PC-3 (cell line): Measurements from ENCODE around the gene IDH3G. TPM values are rescaled to one million over a fixed set of nuclear protein-coding genes. Genes with fewer than 3 reads are reported as not detected.

Experiments
- ATAC-seq: fragments of 200-7000 bp; cut with Tn5 transposase; 2 replicates; pipeline ENCODE4 v1.9.1; 2020; ENCODE audit warnings: mild to moderate bottlenecking, moderate library complexity
- BruUV-seq: library from RNA; stranded (reverse); fragments of 400-500 nt; replicated peaks from 2 replicates; lab custom pipeline; 2021; lab: Mats Ljungman, UMichigan
- CTCF ChIA-PET: fragments of 300-600 bp; sonication (Branson Sonifier 250); formaldehyde crosslinking; loops from one replicate; lab custom pipeline; 2022; ENCODE audit warnings: antibody characterized with exemption; lab: Charles Lee
- POLR2A ChIA-PET: fragments of 300-600 bp; sonication (Branson Sonifier 250); formaldehyde crosslinking; loops from one replicate; lab custom pipeline; 2022; ENCODE audit warnings: antibody characterized with exemption; ENCODE audit not compliant: unreplicated experiment; lab: Charles Lee
- DNase-seq: peaks from one replicate; pipeline ENCODE4 v3.0.0-alpha.2; 2015
- H2AFZ ChIP-seq: fragments of 300-600 bp; sonication (generic); 2 replicates; pipeline ENCODE4 v1.6.0; 2016; ENCODE audit warnings: antibody characterized with exemption, low read length
- H3F3A ChIP-seq: fragments of 300-600 bp; sonication (generic); one replicate; pipeline ENCODE4 v1.6.0; 2017; ENCODE audit warnings: antibody characterized with exemption, low read length, control low read depth, mild to moderate bottlenecking; ENCODE audit not compliant: unreplicated experiment
- H3K27ac ChIP-seq: fragments of 300-600 bp; sonication (generic); 2 replicates; pipeline ENCODE4 v1.5.1; 2016; ENCODE audit warnings: mild to moderate bottlenecking, low read length
- H3K27me3 ChIP-seq: fragments of 300-600 bp; sonication (generic); 2 replicates; pipeline ENCODE4 v1.6.1; 2016; ENCODE audit warnings: low read length, mixed read lengths
- H3K36me3 ChIP-seq: fragments of 300-600 bp; sonication (generic); 2 replicates; pipeline ENCODE4 v1.6.1; 2016; ENCODE audit warnings: low read depth, mixed run types, low read length, mixed read lengths
- H3K4me1 ChIP-seq: fragments of 300-600 bp; sonication (generic); 2 replicates; pipeline ENCODE4 v1.5.1; 2016; ENCODE audit warnings: low read length; ENCODE audit not compliant: insufficient read depth
- H3K4me2 ChIP-seq: fragments of 300-600 bp; sonication (generic); 2 replicates; pipeline ENCODE4 v1.6.0; 2016; ENCODE audit warnings: low read length
- H3K4me3 ChIP-seq: fragments of 300-600 bp; sonication (generic); 2 replicates; pipeline ENCODE4 v1.5.1; 2016; ENCODE audit warnings: mild to moderate bottlenecking, low read length, mixed read lengths
- H3K79me2 ChIP-seq: fragments of 300-600 bp; sonication (generic); 2 replicates; pipeline ENCODE4 v1.6.1; 2017; ENCODE audit warnings: low read length, mixed read lengths
- H3K9ac ChIP-seq: fragments of 300-600 bp; sonication (generic); 2 replicates; pipeline ENCODE4 v1.6.0; 2016; ENCODE audit warnings: mild to moderate bottlenecking, low read length
- H3K9me2 ChIP-seq: fragments of 300-600 bp; sonication (generic); replicated peaks from 2 replicates; pipeline ENCODE4 v1.6.1; 2016; ENCODE audit warnings: mixed run types, low read length, mixed read lengths
- H3K9me3 ChIP-seq: fragments of 300-600 bp; sonication (generic); 2 replicates; pipeline ENCODE4 v1.6.1; 2016; ENCODE audit warnings: low read length, mixed read lengths
- H4K20me1 ChIP-seq: fragments of 300-600 bp; sonication (generic); 2 replicates; pipeline ENCODE4 v1.6.1; 2016; ENCODE audit warnings: low read length, mixed read lengths
- EZH2 ChIP-seq: fragments of 300-600 bp; sonication (generic); IDR thresholded peaks from one replicate; pipeline ENCODE4 v1.6.1; 2017; ENCODE audit warnings: antibody characterized with exemption, mild to moderate bottlenecking, low read length; ENCODE audit not compliant: unreplicated experiment
- EZH2phosphoT487 ChIP-seq: fragments of 300-600 bp; sonication (generic); IDR thresholded peaks from 2 replicates; pipeline ENCODE4 v1.6.1; 2018; ENCODE audit warnings: mild to moderate bottlenecking, antibody characterized with exemption, low read length, borderline replicate concordance
- intact Hi-C: fragments of 100-400 bp; cut with micrococcal nuclease; formaldehyde crosslinking; loops from 2 replicates; pipeline ENCODE4 v1.9.0; 2023
- total RNA-seq: library from RNA; depleted of rRNA; stranded (reverse); fragments of >200 nt; gene quantifications from 2 replicates; pipeline ENCODE4 v1.2.3, GENCODE V29; 2014
- TF ChIP-seq, protein P1 (sequence below): fragments of 300-600 bp; sonication (generic); conservative IDR thresholded peaks from 2 replicates; pipeline ENCODE4 v1.5.1; 2017; ENCODE audit warnings: antibody characterized with exemption, low read depth, mild to moderate bottlenecking, low read length

Gene IDH3G
- total RNA-seq, 1 experiment from 2014 or later = 104 TPM

DNA sequence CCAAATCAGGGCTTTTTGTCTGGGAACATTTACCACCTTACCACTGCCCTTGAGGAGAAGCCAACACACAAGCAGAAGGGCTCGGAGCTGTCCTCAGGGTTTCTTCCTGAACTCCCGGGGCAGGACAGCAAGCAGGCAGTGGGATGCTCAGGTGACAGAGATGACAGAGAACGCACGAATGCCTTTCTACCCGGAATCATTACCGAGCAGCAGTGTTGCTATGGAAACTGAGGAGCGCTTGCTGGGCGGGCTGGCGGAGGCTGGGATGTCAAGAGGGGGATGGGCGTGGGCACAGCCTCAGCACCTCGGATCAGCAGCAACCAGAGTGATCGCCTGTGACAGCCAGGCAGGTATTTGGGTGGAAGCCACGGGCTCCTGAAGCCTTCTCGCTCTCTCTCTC lies 18.0 kb upstream of the IDH3G start:
- ChIA-PET POLR2A (no interaction called here), CTCF (no interaction called here)
- Histone ChIP-seq H3K4me2 (no peak overlapping the region), H3K79me2 (no peaks in the 10 kb centered on the region), H3K4me1 (no peaks in the 10 kb centered on the region), H3K9ac (no peak overlapping the region), H3F3A (no peaks in the 10 kb centered on the region), H3K27me3 (no peaks in the 10 kb centered on the region), H3K4me3 (no peak overlapping the region), H3K9me2 (no peaks in the 10 kb centered on the region), H2AFZ (no peak overlapping the region), H4K20me1 (no peaks in the 10 kb centered on the region), H3K9me3 (no peaks in the 10 kb centered on the region), H3K27ac (no peak overlapping the region), H3K36me3 (no peaks in the 10 kb centered on the region)
- no peak for ATAC-seq
- intact Hi-C loops = no loop called here
- TF ChIP-seq EZH2 (no peak), EZH2phosphoT487 (no peak)
- TF ChIP-seq, protein P1, sequence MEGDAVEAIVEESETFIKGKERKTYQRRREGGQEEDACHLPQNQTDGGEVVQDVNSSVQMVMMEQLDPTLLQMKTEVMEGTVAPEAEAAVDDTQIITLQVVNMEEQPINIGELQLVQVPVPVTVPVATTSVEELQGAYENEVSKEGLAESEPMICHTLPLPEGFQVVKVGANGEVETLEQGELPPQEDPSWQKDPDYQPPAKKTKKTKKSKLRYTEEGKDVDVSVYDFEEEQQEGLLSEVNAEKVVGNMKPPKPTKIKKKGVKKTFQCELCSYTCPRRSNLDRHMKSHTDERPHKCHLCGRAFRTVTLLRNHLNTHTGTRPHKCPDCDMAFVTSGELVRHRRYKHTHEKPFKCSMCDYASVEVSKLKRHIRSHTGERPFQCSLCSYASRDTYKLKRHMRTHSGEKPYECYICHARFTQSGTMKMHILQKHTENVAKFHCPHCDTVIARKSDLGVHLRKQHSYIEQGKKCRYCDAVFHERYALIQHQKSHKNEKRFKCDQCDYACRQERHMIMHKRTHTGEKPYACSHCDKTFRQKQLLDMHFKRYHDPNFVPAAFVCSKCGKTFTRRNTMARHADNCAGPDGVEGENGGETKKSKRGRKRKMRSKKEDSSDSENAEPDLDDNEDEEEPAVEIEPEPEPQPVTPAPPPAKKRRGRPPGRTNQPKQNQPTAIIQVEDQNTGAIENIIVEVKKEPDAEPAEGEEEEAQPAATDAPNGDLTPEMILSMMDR = no peak
- no peak for DNase-seq
- no TSS peak for BruUV-seq

DNA sequence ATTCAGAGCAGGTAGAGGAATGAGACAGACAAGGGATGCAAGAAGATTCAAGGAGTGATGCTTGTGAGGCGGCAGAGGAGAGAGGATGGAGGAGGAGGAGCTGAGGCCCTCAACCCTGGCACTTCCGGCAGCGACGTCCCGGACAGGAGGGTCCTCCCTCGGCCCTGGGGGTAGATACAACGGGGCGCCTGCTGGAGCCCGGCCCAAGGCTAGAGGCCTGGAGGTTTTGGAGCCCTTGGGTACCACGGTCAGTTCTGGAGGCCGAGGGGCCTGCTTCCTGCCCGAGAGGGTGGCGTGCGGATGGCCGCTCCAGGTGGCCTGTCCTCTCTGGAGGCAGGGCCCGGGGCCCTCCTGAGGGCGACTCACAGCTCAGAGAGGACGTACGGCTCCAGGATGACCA lies 13.8 kb upstream of the IDH3G start:
- no peaks in the 10 kb centered on the region for H4K20me1 ChIP-seq
- no peaks in the 10 kb centered on the region for H3K36me3 ChIP-seq
- BruUV-seq = no TSS peak
- ATAC-seq (no peak), DNase-seq (no peak)
- H3K9ac ChIP-seq = no peak overlapping the region
- POLR2A ChIA-PET = no interaction called here
- H3F3A ChIP-seq = no peaks in the 10 kb centered on the region
- H3K27ac ChIP-seq = no peak overlapping the region
- no peaks in the 10 kb centered on the region for H3K9me2 ChIP-seq
- H3K27me3 ChIP-seq = no peaks in the 10 kb centered on the region
- H3K4me1 ChIP-seq = no peaks in the 10 kb centered on the region
- TF ChIP-seq, protein P1 = no peak
- no peak for TF ChIP-seq EZH2phosphoT487
- TF ChIP-seq EZH2 = no peak
- intact Hi-C loops = no loop called here
- H3K9me3 ChIP-seq = no peaks in the 10 kb centered on the region
- CTCF ChIA-PET = no interaction called here
- no peak overlapping the region for H2AFZ ChIP-seq
- H3K4me2 ChIP-seq = no peak overlapping the region
- H3K4me3 ChIP-seq = no peak overlapping the region
- H3K79me2 ChIP-seq = no peaks in the 10 kb centered on the region

- Histone ChIP-seq H3K27me3 (no peaks in the 10 kb centered on the region), H3K27ac (no peak overlapping the region), H3K79me2 (no peaks in the 10 kb centered on the region), H3K4me3 (no peak overlapping the region), H4K20me1 (no peaks in the 10 kb centered on the region), H3K9me2 (no peaks in the 10 kb centered on the region), H2AFZ (no peak overlapping the region), H3K36me3 (no peaks in the 10 kb centered on the region), H3F3A (no peaks in the 10 kb centered on the region), H3K4me1 (no peaks in the 10 kb centered on the region), H3K9me3 (no peaks in the 10 kb centered on the region), H3K9ac (no peak overlapping the region), H3K4me2 (no peak overlapping the region)
- intact Hi-C loops = no loop called here
- ChIA-PET CTCF (no interaction called here), POLR2A (no interaction called here)
- BruUV-seq = no TSS peak
- no peak for DNase-seq
- ATAC-seq = no peak
- TF ChIP-seq, protein P1 = no peak
- TF ChIP-seq EZH2 (no peak), EZH2phosphoT487 (no peak)
These were observed 12.9 kb upstream of the IDH3G start for GRCh38 chrX:153806999-153807575.
